Endometrial microvascular endothelial cells (primary cell): Measurements from ENCODE around the gene NKX2-4. TPM values are rescaled to one million over a fixed set of nuclear protein-coding genes. Genes with fewer than 3 reads are reported as not detected.
"Not testable (repeated sequence)": the region's sequence is repeated elsewhere in the genome, so short reads cannot be mapped to it uniquely, and the experiment has no call there.

ENCODE experiments used
- in situ Hi-C: cut with HindIII; loops from 2 replicates; pipeline ENCODE4 v1.10.0; 2017; ENCODE audit warnings: low sequenced_read_pairs, low pct_unique_long_range_greater_than_20kb; ENCODE audit errors: inconsistent ontology term
- total RNA-seq: library from RNA; depleted of rRNA; stranded (reverse); fragments of >200 nt; gene quantifications from one replicate; pipeline ENCODE4 v1.2.3, GENCODE V29; 2015; ENCODE audit errors: inconsistent ontology term

NKX2-4 gene
- total RNA-seq, 1 donor from 2014 or later = not detected

DNA sequence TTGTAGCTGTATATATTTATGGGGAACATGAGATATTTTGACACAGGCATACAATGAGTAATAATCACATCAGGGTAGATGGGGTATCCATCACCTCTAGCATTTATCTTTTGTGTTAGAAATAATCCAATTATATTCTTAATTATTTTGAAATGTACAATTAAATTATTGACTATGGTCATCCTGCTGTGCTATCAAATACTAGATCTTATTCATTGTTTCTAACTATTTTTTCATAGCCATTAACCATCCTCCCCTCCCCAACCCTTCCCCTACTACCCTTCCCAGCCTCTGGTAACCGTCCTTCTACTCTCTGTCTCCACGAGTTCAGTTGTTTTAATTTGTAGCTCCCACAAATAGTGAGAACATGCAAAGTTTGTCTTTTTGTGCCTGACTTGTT is 28.5 kb downstream of the NKX2-4 start:
- in situ Hi-C loops = no loop called here

GRCh38 chr20:21366273-21366672 is 31.1 kb downstream of the NKX2-4 start:
- in situ Hi-C loops = not testable (repeated sequence)

DNA sequence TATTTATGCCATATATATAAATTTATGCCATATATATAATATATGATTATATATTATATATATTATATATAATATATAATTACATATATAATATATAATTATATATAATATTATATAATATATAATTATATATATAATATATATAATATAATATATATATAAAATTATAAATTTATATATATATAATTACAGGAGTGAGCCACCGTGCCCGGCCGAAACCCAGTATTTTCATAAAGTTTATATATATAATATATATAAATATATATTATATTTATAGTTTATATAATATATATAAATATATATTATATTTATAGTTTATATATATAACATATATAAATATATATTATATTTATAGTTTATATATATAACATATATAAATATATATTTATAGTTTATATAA is 31.6 kb downstream of the NKX2-4 start:
- in situ Hi-C loops = no loop called here

- in situ Hi-C loops = no loop called here
Measured at GRCh38 chr20:21364413-21364812, 32.9 kb downstream of the NKX2-4 start.

GRCh38 chr20:21361266-21361665 is 36.1 kb downstream of the NKX2-4 start:
- in situ Hi-C loops = no loop called here

- in situ Hi-C loops = no loop called here
Measured at GRCh38 chr20:21360705-21361104, 36.6 kb downstream of the NKX2-4 start.

- in situ Hi-C loops = no loop called here
Measured at GRCh38 chr20:21358737-21359136, 38.6 kb downstream of the NKX2-4 start.

- in situ Hi-C loops = no loop called here
Measured at GRCh38 chr20:21357844-21358243, 39.5 kb downstream of the NKX2-4 start.

DNA sequence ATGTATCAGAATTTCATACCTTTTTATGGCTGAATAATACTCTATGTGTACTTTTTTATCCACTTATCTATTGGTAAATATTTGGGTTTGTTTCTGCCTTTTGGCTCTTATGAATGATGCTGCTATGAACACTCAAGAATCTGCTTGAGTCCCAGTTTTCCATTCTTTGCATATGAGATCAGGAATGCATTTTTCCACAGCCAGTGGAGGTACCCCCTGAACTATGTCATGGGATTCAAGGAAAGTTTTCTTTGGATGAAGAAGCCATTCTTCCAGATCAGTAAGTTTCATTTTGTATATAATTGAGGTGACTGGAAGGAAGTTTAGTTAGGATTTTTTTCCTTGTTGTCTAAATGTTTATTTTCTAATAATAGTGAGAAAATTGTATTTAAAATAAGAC is 40.9 kb downstream of the NKX2-4 start:
- in situ Hi-C loops = no loop called here

DNA sequence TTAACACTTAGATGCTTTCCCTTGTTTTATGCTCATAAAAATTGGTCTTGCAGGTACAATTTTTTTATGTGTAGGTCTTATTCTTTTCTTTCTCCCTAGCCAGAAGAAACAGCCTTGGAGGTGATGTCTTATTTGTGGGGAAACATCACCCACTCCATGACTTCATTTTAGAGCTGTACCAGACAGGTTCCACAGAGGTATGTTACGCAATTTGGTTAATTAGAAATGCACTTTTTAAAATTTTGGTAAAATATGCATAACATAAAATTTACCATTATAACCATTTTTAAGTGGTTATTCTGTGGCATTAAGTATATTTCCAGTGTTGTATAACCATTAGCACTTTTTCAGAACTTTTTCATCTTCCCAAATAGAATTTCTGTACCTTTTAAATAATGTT is 41.3 kb downstream of the NKX2-4 start:
- in situ Hi-C loops = no loop called here

DNA sequence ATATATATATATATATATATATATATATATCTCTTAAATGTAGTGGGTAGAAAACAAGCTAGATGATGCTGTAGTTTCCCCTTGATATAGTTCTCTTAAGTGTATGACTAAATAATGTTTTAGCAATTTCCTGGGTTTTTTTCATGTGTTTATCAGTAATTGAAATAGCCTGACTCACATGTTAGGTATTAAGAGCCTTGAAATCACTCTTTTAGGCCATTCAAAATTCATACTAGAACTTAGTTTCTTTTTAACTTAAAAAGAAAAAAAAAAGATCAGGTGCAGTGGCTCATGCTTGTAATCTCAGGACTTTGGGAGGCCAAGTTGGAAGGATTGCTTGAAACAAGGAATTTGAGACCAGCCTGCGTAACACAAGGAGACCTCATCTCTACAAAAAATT is 44.1 kb downstream of the NKX2-4 start:
- in situ Hi-C loops = no loop called here

DNA sequence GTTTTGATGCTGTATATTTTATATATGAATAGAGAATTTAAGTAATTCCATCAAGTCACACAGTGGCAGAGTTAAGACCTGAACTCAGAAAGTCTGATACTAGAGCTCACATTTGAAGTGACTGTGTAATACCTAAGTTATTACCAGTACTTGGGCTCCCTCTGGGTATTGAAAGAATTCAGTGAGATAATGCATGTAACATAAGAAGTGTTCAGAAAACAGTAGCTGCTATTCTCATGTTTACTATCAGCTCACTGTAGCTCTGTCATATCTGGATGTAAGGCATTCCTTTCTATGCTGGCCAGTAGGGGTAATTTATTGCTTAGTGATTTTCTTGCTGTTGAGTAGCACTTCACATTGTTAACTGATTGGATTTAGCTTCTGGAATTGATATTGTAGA is 44.6 kb downstream of the NKX2-4 start:
- in situ Hi-C loops = no loop called here

Other genes with a start within 250 kb of the NKX2-4 start
- 90.8 TPM for gene XRN2, start 94.2 kb downstream of the NKX2-4 start, total RNA-seq
- not detected for gene NKX2-2, start 116.5 kb upstream of the NKX2-4 start, total RNA-seq